Omental fat pad (tissue), 4 donors: ENCODE data around the gene ADCY3. TPM values are rescaled to one million over a fixed set of nuclear protein-coding genes. Genes with fewer than 3 reads are reported as not detected.

ENCODE experiments used
- ATAC-seq: fragments of 150-250 bp; one replicate; pipeline ENCODE4 v1.9.1; 2016; ENCODE audit warnings: mild to moderate bottlenecking, moderate library complexity; ENCODE audit not compliant: low FRiP score
- DNase-seq: peaks from one replicate; pipeline ENCODE4 v3.0.0-alpha.2; 2019; ENCODE audit warnings: low spot score
- CTCF ChIP-seq, 3 donors: fragments of 450-650 bp; IDR thresholded peaks; one replicate each; pipeline ENCODE4 v1.5.1; 2016 to 2017; ENCODE audit warnings: antibody characterized with exemption in 3 of 3, mild to moderate bottlenecking in 3 of 3, moderate library complexity in 2 of 3
- small RNA-seq: library from RNA; depleted of rRNA; stranded (forward); fragments of <200 nt; gene quantifications from one replicate; pipeline ENCODE3, GENCODE V24; 2016
- total RNA-seq, 4 donors: library from RNA; depleted of rRNA; stranded (reverse); fragments of >200 nt; gene quantifications; one replicate each; pipeline ENCODE4 v1.1.0, GENCODE V29; 2016

ADCY3 gene
- total RNA-seq, 4 donors from 2014 or later, result 74.5 to 116 (median 95.1) TPM

GRCh38 chr2:24771764-24772586 is 148.1 kb downstream of the ADCY3 start:
- DNase-seq, result no peak
- no peak for TF ChIP-seq CTCF (IDR thresholded peaks at IDR 0.05)
- no peak for ATAC-seq

GRCh38 chr2:24771061-24771460 is 149.0 kb downstream of the ADCY3 start:
- DNase-seq (no peak), ATAC-seq (no peak)
- TF ChIP-seq CTCF (IDR thresholded peaks at IDR 0.05), result no peak

Small RNA genes lying within 50 kb of the gene (small RNA-seq; reads per million reads assigned to genes)
- not detected for gene AC013267.1
- not detected for gene RF00016

Other genes with a start within 250 kb of the ADCY3 start
- 10 to 100 TPM; 17.4 to 30.3 (median 21.6) TPM for gene PTRHD1, start 126.8 kb downstream of the ADCY3 start, total RNA-seq
- 10 to 100 TPM in 1 of 4 donors, 1 to 10 TPM in 3; 1.9 to 14.2 (median 6.1) TPM for gene CENPO, start 126.8 kb downstream of the ADCY3 start, total RNA-seq
- gene DNAJC27, start 51.7 kb upstream of the ADCY3 start, total RNA-seq, result 10 to 100 TPM in 2 of 4 donors, 1 to 10 TPM in 2; 7.2 to 21.8 (median 10.8) TPM
- 1 to 10 TPM in 2 of 4 donors, under 1 TPM in 2; 0.63 to 2.2 (median 0.97) TPM for gene EFR3B, start 121.8 kb upstream of the ADCY3 start, total RNA-seq
- gene POMC, start 248.3 kb upstream of the ADCY3 start, total RNA-seq, result 10 to 100 TPM; 12.8 to 36.4 (median 16.0) TPM